T47D (cell line): ENCODE data around the gene THAP8.

Experiments
- DNase-seq, 2 experiments: peaks; one replicate each; pipeline versions ENCODE4 v3.0.0 to v3.0.0-alpha.2; 2011 to 2012; ENCODE audit warnings: low read depth in 1 of 2, low spot score in 1 of 2
- JUND ChIP-seq: IDR thresholded peaks from 2 replicates; pipeline ENCODE4 v1.6.1; 2012; ENCODE audit warnings: low read depth
- in situ Hi-C: cut with HindIII; loops from 2 replicates; pipeline ENCODE4 v1.10.0; 2016; ENCODE audit warnings: low sequenced_read_pairs, low pct_unique_long_range_greater_than_20kb

The THAP8 gene

GRCh38 chr19:36032251-36033104, 21.6 kb downstream of the THAP8 start, which contains the start of gene CLIP3:
Gene CLIP3 (minus strand): TSS chr19:36032873. CDS start chr19:36032357, 516 bp downstream.
- TF ChIP-seq JUND = no peak
- in situ Hi-C loops = no loop called here
- DNase-seq = no peak

DNA sequence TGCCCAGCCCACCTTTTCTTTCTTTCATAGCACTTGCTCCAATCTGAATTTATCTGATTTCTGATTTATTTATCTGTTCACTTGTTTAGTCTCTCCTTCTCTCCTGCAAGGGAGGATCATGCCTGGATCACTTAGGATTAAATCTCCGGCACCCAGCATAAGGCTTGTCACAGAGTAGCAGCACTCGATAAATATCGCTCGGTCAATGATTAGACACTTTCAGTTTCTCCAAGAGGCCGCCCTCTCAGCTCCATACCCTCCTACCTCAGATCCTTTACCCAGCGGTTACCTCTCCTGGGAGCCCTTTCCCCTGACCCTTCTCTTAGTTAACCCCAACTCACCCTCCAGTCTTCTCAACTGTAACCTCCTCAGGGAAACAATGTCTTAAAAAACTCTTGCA, 22.8 kb downstream of the THAP8 start:
- no peak for DNase-seq
- TF ChIP-seq JUND = no peak
- in situ Hi-C loops = no loop called here

GRCh38 chr19:36030264-36031148, 23.6 kb downstream of the THAP8 start:
- in situ Hi-C loops = no loop called here
- peak; percentile 20 to 42 for DNase-seq
- TF ChIP-seq JUND = no peak

DNA sequence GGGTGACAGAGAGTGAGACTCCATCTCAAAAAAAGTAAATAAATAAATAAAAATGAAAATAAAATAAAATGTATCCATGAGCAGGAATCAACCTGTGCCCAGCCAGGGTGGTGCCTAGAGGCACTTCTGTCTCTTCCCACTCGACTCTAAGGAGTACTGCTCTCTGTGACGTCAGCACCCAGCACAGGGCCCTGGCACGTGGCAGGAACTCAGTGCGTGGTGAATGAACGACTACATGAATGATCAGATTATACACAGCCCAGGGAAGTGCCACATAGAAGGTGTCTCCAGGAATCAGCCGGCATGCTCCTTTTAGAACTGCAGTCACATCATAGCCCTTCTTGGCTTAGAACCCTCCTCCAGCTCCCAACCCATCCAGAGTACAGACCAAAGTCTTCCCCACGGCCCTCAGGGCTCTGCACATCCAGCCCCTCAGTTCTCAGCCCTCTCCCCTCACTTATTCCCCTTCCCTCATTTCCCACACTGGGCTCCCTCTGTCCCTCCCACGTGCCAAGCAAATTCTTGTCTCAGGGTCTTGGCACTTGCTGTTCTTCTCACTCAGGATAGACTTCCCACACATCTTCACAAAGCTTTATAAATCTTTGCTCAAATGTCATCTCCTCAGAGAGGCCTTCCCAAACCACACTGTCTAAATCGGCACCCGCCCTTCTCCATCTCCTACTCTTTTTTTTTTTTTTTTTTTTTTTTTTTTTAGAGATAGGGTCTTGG, 25.6 kb downstream of the THAP8 start:
- in situ Hi-C loops = no loop called here
- no peak for TF ChIP-seq JUND
- no peak for DNase-seq

DNA sequence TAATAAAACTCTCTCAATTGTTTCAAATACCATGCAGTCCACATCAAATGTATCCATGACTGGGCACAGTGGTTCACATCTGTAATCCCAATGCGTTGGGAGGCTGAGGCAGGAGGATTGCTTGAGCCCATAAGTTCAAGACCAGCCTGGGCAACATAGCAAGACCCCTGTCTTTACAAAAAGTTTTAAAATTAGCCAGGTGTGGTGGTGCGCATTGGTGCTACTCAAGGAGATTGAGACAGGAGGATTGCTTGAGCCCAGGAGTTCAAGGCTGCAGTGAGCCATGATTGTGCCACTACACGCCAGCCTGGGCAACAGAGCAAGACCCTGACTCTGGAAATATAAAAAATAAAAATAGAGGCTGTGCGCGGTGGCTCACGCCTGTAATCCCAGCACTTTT, 26.4 kb downstream of the THAP8 start:
- in situ Hi-C loops = no loop called here
- no peak for TF ChIP-seq JUND
- no peak for DNase-seq

DNA sequence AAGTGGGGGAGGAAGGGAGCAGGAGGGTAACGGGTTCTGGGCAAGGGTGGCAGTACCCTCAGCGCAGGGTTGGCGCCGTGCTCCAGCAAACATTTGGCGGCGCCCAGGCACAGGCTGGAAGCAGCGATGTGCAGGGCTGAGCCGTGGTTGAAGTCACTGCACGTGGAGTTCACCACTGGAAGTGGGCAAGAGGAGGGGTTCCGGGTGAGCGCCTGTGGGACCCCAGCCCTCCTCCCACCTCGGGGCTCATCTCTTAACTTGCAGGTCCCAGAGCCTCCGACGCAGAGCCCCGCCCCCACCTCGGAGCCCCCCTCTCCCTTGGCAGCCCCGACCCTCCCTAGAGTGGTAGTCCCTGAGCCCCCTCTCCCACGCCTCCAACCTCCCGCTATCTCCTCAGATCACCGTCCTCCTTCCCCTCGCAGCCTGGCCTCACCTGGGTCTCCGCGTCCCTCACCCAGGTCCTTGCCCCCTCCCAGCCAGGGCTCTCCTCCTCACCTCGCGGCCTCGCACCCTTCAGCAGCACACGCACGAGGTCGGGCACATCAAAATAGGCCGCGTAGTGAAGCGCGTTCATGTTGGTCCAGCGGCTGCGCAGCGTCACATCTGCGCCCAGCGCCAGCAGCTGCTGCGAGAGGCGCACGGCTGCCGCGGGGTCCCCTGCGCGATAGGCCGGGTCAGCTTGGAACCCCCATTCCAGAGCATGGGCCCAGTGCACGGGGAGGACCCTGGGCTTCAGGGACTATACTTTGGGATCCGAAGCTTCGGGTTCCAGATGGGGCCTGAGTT, 27.8 kb downstream of the THAP8 start:
- in situ Hi-C loops = no loop called here
- no peak for DNase-seq
- no peak for TF ChIP-seq JUND

GRCh38 chr19:36025541-36025940, 28.5 kb downstream of the THAP8 start:
- no peak for TF ChIP-seq JUND
- DNase-seq = no peak
- in situ Hi-C loops = no loop called here

GRCh38 chr19:36023432-36023831, 30.7 kb downstream of the THAP8 start:
- no peak for DNase-seq
- in situ Hi-C loops = no loop called here
- no peak for TF ChIP-seq JUND

GRCh38 chr19:36019061-36019670, 34.9 kb downstream of the THAP8 start:
- DNase-seq = no peak
- in situ Hi-C loops = no loop called here
- TF ChIP-seq JUND = no peak

DNA sequence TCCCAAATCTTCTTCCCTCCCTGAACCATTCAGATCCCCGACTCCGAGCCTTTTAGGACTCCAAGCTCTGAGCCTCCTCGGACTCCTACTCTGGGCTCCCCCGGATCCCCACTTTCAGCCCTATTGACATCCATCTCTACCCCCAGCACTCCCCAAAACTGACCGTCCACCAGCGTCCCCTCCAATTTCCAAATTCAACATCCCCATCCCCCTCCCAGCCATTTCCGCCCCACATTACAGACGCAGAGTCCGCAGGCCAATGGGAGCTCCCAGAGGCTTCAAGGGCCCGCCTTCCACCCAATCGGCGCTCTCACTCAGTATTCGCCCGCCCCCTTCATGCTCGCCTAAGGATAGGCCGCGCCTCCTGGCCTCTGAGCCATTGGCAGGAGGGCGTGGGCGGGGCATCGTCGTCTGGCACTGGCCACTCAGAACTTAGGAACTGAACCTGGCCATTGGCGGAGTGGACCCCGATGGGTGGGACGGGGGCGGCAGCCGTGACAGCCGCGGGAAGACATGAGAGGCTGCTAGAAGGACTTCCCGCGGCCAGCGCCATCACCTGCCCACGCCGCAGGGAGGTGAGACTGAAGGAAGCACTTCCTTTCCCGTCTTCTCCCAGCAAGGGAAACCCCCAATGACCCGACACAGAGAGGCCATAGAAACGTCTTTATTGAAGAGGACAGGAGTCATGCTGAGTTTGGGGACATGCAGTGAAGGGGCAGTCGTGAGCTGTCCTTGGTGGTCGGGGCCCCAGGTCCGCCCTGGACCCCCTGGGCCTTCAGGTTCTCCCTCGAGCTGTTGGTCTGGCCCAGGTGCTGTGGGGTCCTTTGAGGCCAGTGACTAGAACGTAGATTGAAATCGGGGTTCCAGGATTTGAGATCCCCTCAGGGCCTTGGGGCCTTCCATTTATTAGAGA, 39.8 kb downstream of the THAP8 start, which contains the start of gene ALKBH6:
ALKBH6 (minus strand) TSS at position 202 of the 913 bp plus-strand sequence. CDS start 816 bp downstream, outside the sequence.
- TF ChIP-seq JUND = no peak
- in situ Hi-C loops = no loop called here
- DNase-seq = peak; percentile 96 to 98
